Keratinocyte (primary cell): ENCODE measurements around the gene PROC.

Experiments
- CTCF ChIP-seq, 3 experiments: IDR thresholded peaks in 1 of 3; conservative IDR thresholded peaks in 1 of 3; optimal IDR thresholded peaks in 1 of 3; 2 replicates in 2 of 3; 3 replicates in 1 of 3; pipeline versions ENCODE3 to v1.5.1; 2011; ENCODE audit warnings: low read length in 3 of 3, mild to moderate bottlenecking in 3 of 3, moderate library complexity in 2 of 3, control low read depth in 1 of 3, inconsistent platforms in 1 of 3; ENCODE audit not compliant: insufficient read depth in 2 of 3; ENCODE audit errors: extremely low read depth in 1 of 3
- EZH2 ChIP-seq: IDR thresholded peaks from one replicate; pipeline ENCODE4 v1.6.1; 2012; ENCODE audit warnings: inconsistent platforms, mild to moderate bottlenecking, low read length, moderate library complexity

GRCh38 chr2:127416506-127417001 lies 1.7 kb upstream of the PROC start:
- TF ChIP-seq CTCF (optimal IDR thresholded peaks at IDR 0.05 in 1 of 3, IDR thresholded peaks at IDR 0.05 in 1 of 3, conservative IDR thresholded peaks at IDR 0.05 in 1 of 3; ENCODE audit: extremely low read depth in 1 of 3, insufficient read depth in 2 of 3, low read length in 3 of 3) (no peak), EZH2 (no peak)
